ENCODE measurements around the gene ELMO1. TPM values are rescaled to one million over a fixed set of nuclear protein-coding genes. Genes with fewer than 3 reads are reported as not detected.
A peak's percentile ranks its signal among the peaks of the same experiment; 100 is the strongest.

The ELMO1 gene
- total RNA-seq, 1 donor from 2014 or later: 30.3 TPM

- no peak for DNase-seq (ENCODE audit: low read depth in 2 of 2)
These were observed 487.0 kb downstream of the ELMO1 start for GRCh38 chr7:36961693-36962092.

GRCh38 chr7:36961097-36961496 is 487.6 kb downstream of the ELMO1 start:
- no peak for DNase-seq (ENCODE audit: low read depth in 2 of 2)

DNA sequence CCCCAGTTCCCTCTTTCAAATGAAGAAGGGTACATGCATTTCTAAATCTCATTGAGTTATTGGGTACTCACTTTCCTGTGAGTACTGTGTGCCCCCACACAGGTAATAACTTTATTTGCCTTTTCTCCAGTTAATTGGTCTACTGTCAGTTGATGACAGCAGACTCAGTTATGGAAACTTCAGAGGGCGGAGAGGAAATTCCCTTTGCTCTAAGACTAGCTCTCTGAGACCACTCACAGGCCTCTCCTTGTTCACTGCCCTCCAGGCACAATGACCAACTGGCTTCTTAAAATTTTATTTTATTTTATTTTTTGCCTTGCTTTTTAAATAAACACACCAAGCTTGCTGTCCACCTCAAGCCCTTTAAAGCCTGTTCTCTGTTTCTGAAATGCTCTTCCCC is 488.6 kb downstream of the ELMO1 start:
- DNase-seq (ENCODE audit: low read depth in 2 of 2): no peak

DNA sequence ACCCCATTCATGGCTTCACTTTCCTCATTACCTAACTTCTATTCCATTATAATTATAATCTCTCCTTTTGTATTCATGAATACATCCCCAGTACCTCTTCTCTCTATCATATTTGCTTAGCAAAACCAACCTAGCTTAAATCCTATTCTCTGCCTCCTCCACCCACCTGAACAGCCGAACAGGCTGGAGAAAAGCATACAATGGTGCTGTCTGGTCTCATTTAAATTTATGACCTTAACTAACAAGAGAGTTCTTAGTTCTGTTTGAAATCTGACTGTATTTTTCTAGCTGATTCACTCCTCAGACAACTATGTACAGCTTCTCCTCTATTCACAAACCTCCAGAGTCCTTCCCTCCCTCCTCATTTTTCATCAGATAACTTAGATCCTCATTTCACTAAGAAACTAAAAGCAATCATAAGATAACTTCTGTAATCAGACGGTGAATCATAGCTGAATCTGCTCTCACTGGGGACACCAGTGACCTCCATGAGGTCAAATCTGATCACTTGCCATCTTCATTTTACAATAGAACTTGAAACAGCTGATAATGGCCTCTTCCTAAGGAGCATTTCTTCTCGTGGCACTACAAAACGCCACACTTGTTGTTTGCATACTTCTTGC is 490.4 kb downstream of the ELMO1 start:
- DNase-seq (ENCODE audit: low read depth in 2 of 2): no peak

DNA sequence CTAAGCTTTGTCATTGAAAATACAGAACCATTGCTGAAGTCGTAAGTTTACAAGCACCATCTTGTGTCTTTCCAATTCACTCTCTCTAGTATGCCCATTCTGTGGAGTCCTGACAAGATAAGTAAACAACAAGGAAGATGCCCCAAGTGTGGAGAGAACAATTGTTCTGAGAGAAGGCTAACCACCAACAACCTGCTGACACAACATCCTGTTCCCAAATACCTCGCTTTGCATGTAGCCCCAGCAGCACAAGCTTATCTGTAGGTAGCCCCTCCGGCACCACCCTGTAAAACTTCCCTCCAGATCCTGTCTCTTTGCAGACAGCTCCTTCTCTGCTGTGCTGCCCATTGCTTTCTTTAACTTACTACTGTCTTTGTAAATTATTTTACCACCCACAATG is 491.0 kb downstream of the ELMO1 start:
- DNase-seq (ENCODE audit: low read depth in 2 of 2): no peak

DNA sequence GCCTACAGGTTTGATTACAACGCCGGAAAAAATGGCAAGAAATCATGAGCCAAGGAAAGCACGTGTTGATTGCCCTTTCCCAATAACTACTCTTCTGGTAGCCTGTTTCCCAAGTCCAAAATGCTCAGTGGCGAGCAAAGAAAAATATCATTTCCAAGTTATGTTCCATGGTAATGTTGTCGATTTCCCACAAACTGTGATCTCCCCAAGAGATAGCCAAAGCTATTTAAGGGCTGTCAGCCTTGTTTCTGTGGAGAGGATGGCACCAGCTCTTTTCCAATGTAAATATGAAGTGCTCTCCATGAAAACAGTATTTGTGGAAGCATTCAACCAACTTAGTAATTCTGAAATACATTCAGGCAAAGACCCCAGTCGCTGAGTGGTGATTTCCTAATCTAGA is 491.9 kb downstream of the ELMO1 start:
- DNase-seq (ENCODE audit: low read depth in 2 of 2): no peak

GRCh38 chr7:36955456-36956129 is 493.1 kb downstream of the ELMO1 start:
- no peak for DNase-seq (ENCODE audit: low read depth in 2 of 2)

DNA sequence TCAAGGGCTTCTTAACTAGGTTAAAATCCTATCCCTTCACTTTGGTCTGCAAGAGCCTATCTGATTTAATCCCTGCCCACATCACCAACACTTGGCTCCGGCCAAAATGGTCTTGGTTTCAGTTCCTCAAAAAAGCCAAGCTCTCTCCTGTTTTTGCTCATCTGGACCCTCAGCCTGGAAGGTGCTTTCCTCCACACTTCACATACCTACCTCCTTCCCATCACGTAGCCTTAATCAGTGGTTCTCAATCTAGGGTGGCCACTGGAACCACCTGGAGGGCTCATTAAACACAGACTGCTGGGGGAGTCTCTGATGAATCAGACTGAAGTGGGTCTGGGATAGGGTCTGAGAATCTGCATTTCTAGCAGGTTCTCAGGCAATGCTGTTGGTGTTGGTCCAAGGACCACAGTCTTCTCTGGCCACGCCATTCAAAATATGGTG is 497.4 kb downstream of the ELMO1 start:
- DNase-seq (ENCODE audit: low read depth in 2 of 2): no peak

GRCh38 chr7:36949711-36950600 is 498.7 kb downstream of the ELMO1 start:
- peak in 1 of 2 donors; percentile 24 for DNase-seq (ENCODE audit: low read depth in 2 of 2)

DNA sequence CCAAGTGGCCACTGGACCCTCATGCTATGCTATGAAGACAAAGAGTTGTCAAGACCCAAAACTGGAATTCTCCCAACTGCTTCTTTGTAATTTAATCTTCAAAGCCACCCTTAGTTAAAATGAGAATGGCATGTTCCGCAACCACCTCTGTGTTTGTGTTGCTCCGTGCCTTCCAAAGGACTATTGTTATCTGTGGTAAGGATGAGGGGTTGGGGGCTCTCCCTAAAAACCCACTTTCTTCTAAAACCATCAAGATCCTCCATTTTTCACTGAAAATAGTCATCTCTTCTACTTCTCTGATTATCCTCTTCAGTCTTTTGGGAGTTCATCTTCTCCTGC is 502.3 kb downstream of the ELMO1 start:
- DNase-seq (ENCODE audit: low read depth in 2 of 2): no peak

DNA sequence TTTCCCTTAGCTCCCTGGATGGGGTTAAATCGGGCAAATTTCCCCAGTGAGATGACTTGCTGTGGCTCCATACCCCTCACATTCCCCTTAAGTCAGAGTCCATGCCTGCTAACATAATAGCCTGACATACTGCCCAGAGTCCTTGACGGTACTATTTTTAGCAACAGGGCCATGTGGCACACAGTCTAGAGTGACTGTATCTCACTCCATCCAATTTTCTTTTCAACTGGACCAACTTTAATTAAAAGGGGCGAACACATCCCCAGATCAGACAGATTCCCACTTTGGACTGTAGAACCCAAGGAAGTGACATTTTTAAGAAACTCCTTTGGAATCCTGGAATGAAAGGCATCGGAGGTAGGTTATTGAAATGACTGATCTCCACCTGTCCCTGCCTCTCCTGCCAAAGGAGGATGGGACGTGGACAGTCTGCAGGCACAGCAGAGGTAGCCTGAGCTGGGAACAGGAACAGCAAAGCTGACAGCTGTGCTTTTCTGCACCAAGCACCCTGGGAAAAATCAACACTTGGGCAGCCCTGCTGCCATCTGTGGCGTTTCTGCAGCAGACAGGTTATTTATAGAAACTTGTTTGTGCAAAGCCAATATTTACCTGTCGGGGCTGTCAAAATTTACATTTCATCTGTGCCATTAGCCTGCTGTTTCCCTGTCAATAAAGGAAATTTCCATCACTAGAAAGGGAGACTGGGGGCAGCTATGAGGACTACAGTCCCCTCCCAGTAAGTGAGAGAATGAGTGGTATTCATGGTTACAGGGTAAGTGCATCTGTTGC is 502.9 kb downstream of the ELMO1 start:
- no peak for DNase-seq (ENCODE audit: low read depth in 2 of 2)

DNA sequence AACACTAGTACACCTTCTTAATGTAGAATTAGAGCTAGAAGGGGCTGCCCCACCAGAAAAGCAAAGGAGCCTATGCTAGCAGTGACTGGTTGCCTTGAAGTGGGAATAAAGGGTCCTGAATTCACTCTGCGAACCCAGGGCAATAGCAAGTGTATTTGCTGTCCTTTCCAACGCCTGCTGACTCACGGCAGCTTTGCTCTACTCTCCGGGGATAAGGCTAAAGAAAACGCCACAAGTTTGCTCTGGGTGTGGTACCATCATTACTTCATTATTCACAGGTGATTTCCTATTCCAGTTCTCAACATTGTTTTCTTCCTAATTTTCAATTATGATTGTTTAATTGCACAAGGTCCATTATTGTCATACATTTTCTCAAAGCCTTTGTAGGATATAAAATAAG is 503.8 kb downstream of the ELMO1 start:
- DNase-seq (ENCODE audit: low read depth in 2 of 2): no peak

- DNase-seq (ENCODE audit: low read depth in 2 of 2): peak in 1 of 2 donors; percentile 24
These were observed 504.9 kb downstream of the ELMO1 start for GRCh38 chr7:36943591-36944435.

DNA sequence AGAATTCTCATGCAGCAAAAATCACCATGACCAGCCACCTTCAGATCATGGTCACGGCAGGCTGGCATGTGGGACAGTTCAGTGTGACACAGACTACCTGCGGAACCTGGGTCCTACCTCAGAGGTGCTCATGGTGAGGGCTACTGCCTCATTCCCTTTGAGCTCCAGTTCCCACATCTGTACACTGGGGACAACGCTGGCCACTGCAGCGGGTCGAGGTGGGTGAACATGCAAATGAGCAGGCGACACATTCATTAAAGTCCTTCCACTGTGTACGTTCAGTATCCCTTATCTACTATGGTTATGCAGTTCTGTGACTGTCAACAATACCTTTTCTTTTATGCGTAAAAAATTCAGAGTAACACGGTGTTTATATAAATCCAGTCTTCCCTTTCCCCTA is 505.7 kb downstream of the ELMO1 start:
- no peak for DNase-seq (ENCODE audit: low read depth in 2 of 2)

- no peak for DNase-seq (ENCODE audit: low read depth in 2 of 2)
These were observed 506.1 kb downstream of the ELMO1 start for GRCh38 chr7:36942541-36942940.

GRCh38 chr7:36942025-36942424 is 506.6 kb downstream of the ELMO1 start:
- no peak for DNase-seq (ENCODE audit: low read depth in 2 of 2)

GRCh38 chr7:36941359-36941758 is 507.3 kb downstream of the ELMO1 start:
- DNase-seq (ENCODE audit: low read depth in 2 of 2): no peak

GRCh38 chr7:36939816-36940215 is 508.8 kb downstream of the ELMO1 start:
- DNase-seq (ENCODE audit: low read depth in 2 of 2): no peak

DNA sequence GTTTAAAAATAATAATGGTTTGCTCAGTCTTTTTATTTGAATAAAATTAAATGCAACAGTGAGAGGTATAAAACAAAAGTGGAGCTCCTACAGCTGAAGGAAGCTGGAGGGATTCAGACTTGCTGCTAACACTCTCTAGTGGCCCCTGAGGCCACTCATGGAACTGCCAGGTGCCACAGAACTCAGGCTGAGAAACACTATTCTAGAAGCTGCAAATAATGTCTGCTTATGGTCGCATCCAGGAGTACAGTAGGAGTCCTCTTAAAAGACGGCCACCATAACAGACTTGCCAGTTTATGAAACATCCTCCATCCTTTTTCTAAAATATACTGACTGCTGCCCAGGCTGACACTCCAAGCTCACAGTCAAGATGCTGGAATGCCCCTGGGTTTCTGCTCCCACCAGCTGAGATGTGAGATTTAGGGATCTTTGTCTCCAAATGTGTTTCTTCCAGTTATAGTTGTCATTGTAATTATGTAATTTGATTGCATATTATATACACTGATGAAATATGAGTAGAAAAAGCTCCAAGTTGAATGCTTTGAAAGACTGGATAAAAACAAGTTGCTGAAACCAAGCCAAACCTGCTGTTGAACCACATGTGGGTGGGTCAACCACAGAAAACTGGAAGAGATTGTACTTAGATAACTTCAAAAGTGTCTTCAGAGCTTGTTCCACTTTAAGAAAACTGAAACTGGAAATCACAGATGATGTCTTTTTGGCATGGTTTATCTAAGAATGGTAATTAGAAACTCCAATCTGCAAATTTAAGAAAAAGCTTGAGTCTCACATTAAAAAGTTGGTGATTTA is 510.7 kb downstream of the ELMO1 start:
- no peak for DNase-seq (ENCODE audit: low read depth in 2 of 2)

DNA sequence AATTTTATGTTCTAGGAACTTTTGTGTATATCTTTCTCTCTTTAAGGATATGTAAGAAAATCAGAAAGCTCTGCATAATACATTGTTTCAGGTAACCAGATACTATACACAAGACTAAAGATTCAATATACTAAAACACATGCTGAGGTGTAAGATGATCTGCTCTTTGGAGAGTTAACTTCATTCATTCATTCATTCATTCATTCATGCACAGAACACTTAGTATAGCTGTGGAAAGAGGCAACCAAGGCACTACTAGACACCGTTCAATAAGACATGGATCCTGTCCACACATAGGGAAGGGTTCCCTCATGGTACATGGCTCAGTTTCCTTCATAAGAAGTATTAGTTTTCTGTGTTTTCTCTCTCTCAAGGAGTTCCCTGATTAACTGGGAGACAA is 516.8 kb downstream of the ELMO1 start:
- DNase-seq (ENCODE audit: low read depth in 2 of 2): no peak
